Right lobe of liver (tissue), 6 donors: ENCODE results near the gene BAIAP2. TPM values are rescaled to one million over a fixed set of nuclear protein-coding genes. Genes with fewer than 3 reads are reported as not detected.

Experiments used
- ATAC-seq, 4 donors: fragments of 200-7000 bp; cut with Tn5 transposase; one replicate each; pipeline ENCODE4 v1.9.1; 2020; ENCODE audit warnings: mild to moderate bottlenecking in 4 of 4, moderate library complexity in 4 of 4
- DNase-seq, 3 donors: peaks; one replicate each; pipeline ENCODE4 v3.0.0-alpha.2; 2020
- H3K27ac ChIP-seq, 3 donors: fragments of 200-600 bp; one replicate each; pipeline ENCODE4 v1.8.0; 2022
- H3K27me3 ChIP-seq, 2 donors: fragments of 200-600 bp; one replicate each; pipeline ENCODE4 v1.8.0; 2022
- H3K36me3 ChIP-seq, 4 donors: fragments of 200-600 bp; sonication (generic) in 1 of 4; one replicate each; pipeline versions ENCODE4 v1.5.1 to v1.8.0; 2017 to 2022; ENCODE audit warnings: control low read depth in 1 of 4
- H3K4me1 ChIP-seq, 4 donors: fragments of 200-600 bp; sonication (generic) in 1 of 4; one replicate each; pipeline versions ENCODE4 v1.5.1 to v1.8.0; 2017 to 2022; ENCODE audit warnings: control low read depth in 1 of 4
- H3K4me3 ChIP-seq, 3 donors: fragments of 200-600 bp; one replicate each; pipeline ENCODE4 v1.8.0; 2022
- H3K9me3 ChIP-seq, 4 donors: fragments of 200-600 bp; sonication (generic) in 1 of 4; one replicate each; pipeline versions ENCODE4 v1.5.1 to v1.8.0; 2017 to 2022; ENCODE audit warnings: control low read depth in 1 of 4
- POLR2A ChIP-seq: fragments of 450-650 bp; IDR thresholded peaks from one replicate; pipeline ENCODE4 v1.6.1; 2017; ENCODE audit warnings: antibody characterized with exemption, mild to moderate bottlenecking
- WGBS: methylation state at CpG from one replicate; pipeline ENCODE4 v1.1.6; 2018; ENCODE audit warnings: low coverage, low lambda C conversion rate; ENCODE audit not compliant: insufficient coverage; ENCODE audit errors: missing lambda C conversion rate; 5-methylcytosine and 5-hydroxymethylcytosine counted together
- intact Hi-C, 2 donors: fragments of 100-400 bp; cut with DNase I; formaldehyde crosslinking; loops; one replicate each; pipeline versions ENCODE4 v1.11.2 to v1.14.1; 2022
- long read RNA-seq: library from polyadenylated mRNA; unstranded; transcript quantifications from one replicate; pipeline ENCODE4 v2.0.0, GENCODE V29; 2019
- total RNA-seq, 6 experiments: library from RNA; depleted of rRNA in 2 of 6; stranded (reverse); fragments of >200 nt in 2 of 6; fragmentation: NEBNext Ultra II Directional in 3 of 6; extraction: Animal tissue kit (Norgen Biotek cat#: 25700) in 3 of 6; gene quantifications; one replicate each; pipeline versions ENCODE4 v1.1.0 to v1.2.4, GENCODE V29; 2016 to 2023
- TF ChIP-seq, protein P1 (sequence below), 4 donors: fragments of 200-600 bp in 3 of 4; fragments of 450-650 bp in 1 of 4; IDR thresholded peaks; one replicate each; pipeline versions ENCODE4 v1.5.1 to v1.8.0; 2016 to 2022; ENCODE audit warnings: antibody characterized with exemption in 4 of 4, mild to moderate bottlenecking in 2 of 4
- donor health status: DM: no; HTN: yes; CAD: no.
- donor health status: DM: no; HTN: no; CAD: no.
- donor health status: DM: no; HTN: no; CAD: no.
- donor health status: DM: no; HTN: yes; CAD: no.
- donor health status: DM: no; HTN: yes; CAD: no.

The BAIAP2 gene, protein sequence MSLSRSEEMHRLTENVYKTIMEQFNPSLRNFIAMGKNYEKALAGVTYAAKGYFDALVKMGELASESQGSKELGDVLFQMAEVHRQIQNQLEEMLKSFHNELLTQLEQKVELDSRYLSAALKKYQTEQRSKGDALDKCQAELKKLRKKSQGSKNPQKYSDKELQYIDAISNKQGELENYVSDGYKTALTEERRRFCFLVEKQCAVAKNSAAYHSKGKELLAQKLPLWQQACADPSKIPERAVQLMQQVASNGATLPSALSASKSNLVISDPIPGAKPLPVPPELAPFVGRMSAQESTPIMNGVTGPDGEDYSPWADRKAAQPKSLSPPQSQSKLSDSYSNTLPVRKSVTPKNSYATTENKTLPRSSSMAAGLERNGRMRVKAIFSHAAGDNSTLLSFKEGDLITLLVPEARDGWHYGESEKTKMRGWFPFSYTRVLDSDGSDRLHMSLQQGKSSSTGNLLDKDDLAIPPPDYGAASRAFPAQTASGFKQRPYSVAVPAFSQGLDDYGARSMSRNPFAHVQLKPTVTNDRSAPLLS
- total RNA-seq = 100 to 1,000 TPM in 1 of 6 experiments, 10 to 100 TPM in 5; 46.6 to 139 (median 63.3) TPM
- long read RNA-seq, partial matches to known transcripts = 3 of 9 reads
- long read RNA-seq, other reads (novel, unspliced or antisense) = 4 of 9 reads

DNA sequence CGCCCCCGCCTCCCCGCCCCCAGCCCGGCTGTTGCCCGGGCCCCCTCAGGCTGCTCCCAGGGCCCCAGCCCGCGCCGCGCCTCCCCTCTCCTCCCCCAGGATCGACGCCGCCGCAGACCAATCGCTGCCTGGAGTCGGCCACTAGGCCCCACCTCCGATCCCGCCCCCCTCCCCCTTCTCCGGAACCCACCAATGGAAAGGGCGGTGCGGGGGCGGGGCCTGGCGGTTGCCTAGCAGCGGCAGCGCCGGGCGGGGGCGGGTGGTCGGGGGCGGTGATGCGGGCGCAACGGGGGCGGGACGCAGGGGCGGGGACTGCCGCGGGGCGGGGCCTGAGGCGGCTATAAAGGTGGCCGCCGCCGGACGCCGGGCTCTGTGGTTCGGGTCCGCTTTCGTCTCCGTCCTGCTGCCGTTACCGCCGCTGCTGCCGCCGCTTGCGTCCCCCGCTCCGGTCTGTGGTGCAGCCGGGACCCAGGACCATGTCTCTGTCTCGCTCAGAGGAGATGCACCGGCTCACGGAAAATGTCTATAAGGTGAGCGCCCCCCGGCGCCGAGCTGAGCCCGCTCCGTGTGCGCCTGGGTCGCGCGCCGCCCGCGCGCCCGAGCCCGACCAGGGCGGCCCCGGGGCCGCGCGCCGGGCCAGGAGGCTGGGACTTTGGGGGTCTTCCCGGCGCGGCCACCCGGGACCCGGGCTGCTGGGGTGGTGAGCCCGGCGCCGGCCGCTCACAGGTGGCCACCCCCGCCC lies at the start of gene BAIAP2:
Gene BAIAP2, plus strand, starts transcription at position 373 of the 742 bp plus-strand sequence. Its CDS starts 104 bp downstream, at position 477.
- H3K9me3 ChIP-seq = no peaks in the 10 kb centered on the region
- peak within 1 kb of the TSS; percentile 69 to 82 (median 72) for H3K27ac ChIP-seq
- peak; percentile 98 to 99 (median 99) for DNase-seq
- no peaks in the 10 kb centered on the region for H3K36me3 ChIP-seq
- TF ChIP-seq, protein P1, sequence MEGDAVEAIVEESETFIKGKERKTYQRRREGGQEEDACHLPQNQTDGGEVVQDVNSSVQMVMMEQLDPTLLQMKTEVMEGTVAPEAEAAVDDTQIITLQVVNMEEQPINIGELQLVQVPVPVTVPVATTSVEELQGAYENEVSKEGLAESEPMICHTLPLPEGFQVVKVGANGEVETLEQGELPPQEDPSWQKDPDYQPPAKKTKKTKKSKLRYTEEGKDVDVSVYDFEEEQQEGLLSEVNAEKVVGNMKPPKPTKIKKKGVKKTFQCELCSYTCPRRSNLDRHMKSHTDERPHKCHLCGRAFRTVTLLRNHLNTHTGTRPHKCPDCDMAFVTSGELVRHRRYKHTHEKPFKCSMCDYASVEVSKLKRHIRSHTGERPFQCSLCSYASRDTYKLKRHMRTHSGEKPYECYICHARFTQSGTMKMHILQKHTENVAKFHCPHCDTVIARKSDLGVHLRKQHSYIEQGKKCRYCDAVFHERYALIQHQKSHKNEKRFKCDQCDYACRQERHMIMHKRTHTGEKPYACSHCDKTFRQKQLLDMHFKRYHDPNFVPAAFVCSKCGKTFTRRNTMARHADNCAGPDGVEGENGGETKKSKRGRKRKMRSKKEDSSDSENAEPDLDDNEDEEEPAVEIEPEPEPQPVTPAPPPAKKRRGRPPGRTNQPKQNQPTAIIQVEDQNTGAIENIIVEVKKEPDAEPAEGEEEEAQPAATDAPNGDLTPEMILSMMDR (IDR thresholded peaks at IDR 0.05) = no peak
- peak; percentile 99 for TF ChIP-seq POLR2A
- no CpG with 5 or more reads among the region's 92 CpGs for WGBS
- H3K4me3 ChIP-seq = peak within 1 kb of the TSS; percentile 50 to 85 (median 73)
- peaks cover 0 to 63% (median 31%) of the 10 kb centered on the region in 4 donors for H3K4me1 ChIP-seq
- no peaks in the 10 kb centered on the region for H3K27me3 ChIP-seq
- ATAC-seq = peak; percentile 51 to 74 (median 61)
- intact Hi-C loops = no loop called here

DNA sequence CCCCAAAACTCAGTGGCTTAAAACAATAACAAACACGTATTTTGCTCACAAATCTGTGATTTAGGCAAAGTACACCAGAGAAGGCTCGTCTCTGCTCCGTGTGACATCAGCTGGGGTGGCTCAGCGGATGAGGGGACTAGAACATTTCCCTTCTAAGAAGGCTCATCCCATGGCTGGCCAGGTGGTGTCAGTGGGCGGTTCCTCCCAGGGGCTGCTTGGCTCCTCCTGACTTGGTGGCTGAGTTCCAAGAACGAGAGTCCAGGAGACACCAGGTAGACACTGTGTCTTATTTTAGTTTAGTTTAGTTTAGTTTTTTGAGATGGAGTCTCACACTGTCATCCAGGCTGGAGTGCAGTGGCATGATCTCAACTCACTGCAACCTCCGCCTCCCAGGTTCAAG lies 48.9 kb upstream of the BAIAP2 start:
- intact Hi-C loops = no loop called here
- 74% methylated on average over 6 of the region's 7 CpGs for WGBS

DNA sequence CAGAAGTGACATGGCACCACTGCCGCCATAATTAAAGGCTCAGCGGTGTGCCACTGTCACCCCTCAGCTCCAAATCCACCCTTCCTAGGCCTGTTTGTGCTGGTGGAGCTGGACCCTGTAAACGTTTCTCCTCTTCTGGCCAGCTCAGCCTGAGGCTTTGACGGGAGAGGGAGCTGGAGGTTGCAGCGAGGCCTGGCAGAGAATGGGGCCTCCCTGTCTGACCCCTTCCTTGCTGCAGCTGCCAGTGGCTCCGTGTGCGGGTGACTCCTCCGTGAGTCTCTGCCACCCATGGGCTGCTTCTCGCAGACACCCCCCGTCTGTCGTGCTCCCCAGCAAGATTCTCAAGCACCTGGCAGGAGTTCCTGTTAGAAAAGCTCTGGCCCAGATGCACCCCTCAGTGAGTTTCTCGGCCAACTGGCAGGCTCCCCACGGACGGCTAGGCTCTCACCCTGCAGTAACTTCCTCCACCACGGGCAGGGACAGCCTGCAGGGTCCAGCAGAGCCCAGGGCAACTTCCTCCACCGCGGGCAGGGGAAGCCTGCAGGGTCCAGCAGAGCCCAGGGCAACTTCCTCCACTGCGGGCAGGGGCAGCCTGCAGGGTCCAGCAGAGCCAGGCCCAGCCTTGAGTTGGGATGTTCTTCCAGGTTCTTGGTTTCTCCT lies 48.0 kb upstream of the BAIAP2 start:
- peak; percentile 10 to 52 (median 32) for ATAC-seq
- DNase-seq = peak in 2 of 3 donors; percentile 54 to 70

More for the DNA sequence above, 48.9 kb upstream of the BAIAP2 start:
- Histone ChIP-seq H3K4me3 (no peak overlapping the region), H3K27me3 (no peaks in the 10 kb centered on the region), H3K27ac (no peak overlapping the region), H3K36me3 (no peaks in the 10 kb centered on the region), H3K4me1 (peaks cover 0 to 7% (median 5%) of the 10 kb centered on the region in 4 donors), H3K9me3 (no peaks in the 10 kb centered on the region)
- no peak for DNase-seq
- ATAC-seq = no peak
- TF ChIP-seq, protein P1 (IDR thresholded peaks at IDR 0.05) = no peak
- no peak for TF ChIP-seq POLR2A

More for the DNA sequence above, 48.0 kb upstream of the BAIAP2 start:
- WGBS = 41% methylated on average over 10 of the region's 18 CpGs
- Histone ChIP-seq H3K9me3 (no peaks in the 10 kb centered on the region), H3K27me3 (no peaks in the 10 kb centered on the region), H3K36me3 (no peaks in the 10 kb centered on the region), H3K4me3 (no peak overlapping the region), H3K4me1 (peaks cover 0 to 7% (median 5%) of the 10 kb centered on the region in 4 donors), H3K27ac (no peak overlapping the region)
- intact Hi-C loops = no loop called here
- no peak for TF ChIP-seq POLR2A
- TF ChIP-seq, protein P1 (IDR thresholded peaks at IDR 0.05) = no peak
